Measurements from ENCODE around the gene PCSK5. TPM values are rescaled to one million over a fixed set of nuclear protein-coding genes. Genes with fewer than 3 reads are reported as not detected.

The PCSK5 gene
- total RNA-seq, 4 donors from 2014 or later = 9.6 to 41.8 (median 15.1) TPM

GRCh38 chr9:75903785-75904360, 13.4 kb downstream of the PCSK5 start:
- no peaks in the 10 kb centered on the region for H3K4me1 ChIP-seq
- no peaks in the 10 kb centered on the region for H3K27me3 ChIP-seq
- H3K4me3 ChIP-seq (replicated peaks in 1 of 3) = no peak overlapping the region
- TF ChIP-seq POLR2A (IDR thresholded peaks at IDR 0.05) (no peak), CTCF (IDR thresholded peaks at IDR 0.05) (no peak)
- H3K9me3 ChIP-seq = no peaks in the 10 kb centered on the region
- WGBS, 2 donors = 79 to 81% methylated on average over 5 of the region's 5 CpGs
- no peak overlapping the region for H3K27ac ChIP-seq
- intact Hi-C loops (cut with DNase I) = no loop called here
- H3K36me3 ChIP-seq = no peaks in the 10 kb centered on the region
- DNase-seq = no peak

GRCh38 chr9:75904364-75904763, 13.9 kb downstream of the PCSK5 start:
- TF ChIP-seq POLR2A (IDR thresholded peaks at IDR 0.05) (no peak), CTCF (IDR thresholded peaks at IDR 0.05) (no peak)
- Histone ChIP-seq H3K4me1 (no peaks in the 10 kb centered on the region), H3K4me3 (replicated peaks in 1 of 3) (no peak overlapping the region), H3K27ac (no peak overlapping the region), H3K9me3 (no peaks in the 10 kb centered on the region), H3K36me3 (no peaks in the 10 kb centered on the region), H3K27me3 (no peaks in the 10 kb centered on the region)
- intact Hi-C loops (cut with DNase I) = no loop called here
- DNase-seq = no peak

- TF ChIP-seq CTCF (IDR thresholded peaks at IDR 0.05) = no peak
- TF ChIP-seq POLR2A (IDR thresholded peaks at IDR 0.05) = no peak
Observed at GRCh38 chr9:75906531-75906930, 16.1 kb downstream of the PCSK5 start.

GRCh38 chr9:75907329-75907728, 16.9 kb downstream of the PCSK5 start:
- Histone ChIP-seq H3K4me1 (no peaks in the 10 kb centered on the region), H3K4me3 (replicated peaks in 1 of 3) (no peak overlapping the region), H3K27ac (no peak overlapping the region), H3K27me3 (no peaks in the 10 kb centered on the region), H3K9me3 (no peaks in the 10 kb centered on the region), H3K36me3 (no peaks in the 10 kb centered on the region)
- 78 to 81% methylated on average over 3 of the region's 3 CpGs for WGBS, 2 donors
- DNase-seq = no peak
- TF ChIP-seq CTCF (IDR thresholded peaks at IDR 0.05) (no peak), POLR2A (IDR thresholded peaks at IDR 0.05) (no peak)
- intact Hi-C loops (cut with DNase I) = no loop called here

More at GRCh38 chr9:75906531-75906930, 16.1 kb downstream of the PCSK5 start:
- Histone ChIP-seq H3K4me1 (no peaks in the 10 kb centered on the region), H3K27me3 (no peaks in the 10 kb centered on the region), H3K4me3 (replicated peaks in 1 of 3) (no peak overlapping the region), H3K9me3 (no peaks in the 10 kb centered on the region), H3K36me3 (no peaks in the 10 kb centered on the region), H3K27ac (no peak overlapping the region)
- intact Hi-C loops (cut with DNase I) = no loop called here
- DNase-seq = no peak
- whole genome bisulfite sequencing, 2 donors = 94 to 98% methylated on average over 1 of the region's 1 CpG

GRCh38 chr9:75907923-75908322, 17.4 kb downstream of the PCSK5 start:
- no peaks in the 10 kb centered on the region for H3K9me3 ChIP-seq
- DNase-seq = no peak
- intact Hi-C loops (cut with DNase I) = no loop called here
- H3K4me3 ChIP-seq (replicated peaks in 1 of 3) = no peak overlapping the region
- H3K36me3 ChIP-seq = no peaks in the 10 kb centered on the region
- H3K27ac ChIP-seq = no peak overlapping the region
- no peaks in the 10 kb centered on the region for H3K4me1 ChIP-seq
- no peaks in the 10 kb centered on the region for H3K27me3 ChIP-seq
- no peak for TF ChIP-seq POLR2A (IDR thresholded peaks at IDR 0.05)
- no peak for TF ChIP-seq CTCF (IDR thresholded peaks at IDR 0.05)
- 90 to 95% methylated on average over 1 of the region's 1 CpG for WGBS, 2 donors
